Jurkat, Clone E6-1 (cell line): ENCODE results near the gene APOC4.

Experiments used
- DNase-seq: peaks from one replicate; pipeline ENCODE4 v3.0.0-alpha.2; 2011; ENCODE audit warnings: low read depth, low spot score
- H3K4me3 ChIP-seq: 2 replicates; pipeline ENCODE4 v1.5.1; 2011; ENCODE audit warnings: mild to moderate bottlenecking, low read length, control low read depth, moderate library complexity

APOC4 gene

GRCh38 chr19:44987148-44987675 lies 45.2 kb downstream of the APOC4 start:
- no peak for DNase-seq

GRCh38 chr19:44988273-44988672 lies 46.2 kb downstream of the APOC4 start:
- no peak for DNase-seq
- no peak overlapping the region for H3K4me3 ChIP-seq

More at GRCh38 chr19:44987148-44987675, 45.2 kb downstream of the APOC4 start:
- no peak overlapping the region for H3K4me3 ChIP-seq

- no peak overlapping the region for H3K4me3 ChIP-seq
- peak; percentile 40 for DNase-seq
Observed at GRCh38 chr19:44988896-44989556, 47.0 kb downstream of the APOC4 start.

GRCh38 chr19:44990459-44990858 lies 48.4 kb downstream of the APOC4 start:
- no peak for DNase-seq
- H3K4me3 ChIP-seq, result no peak overlapping the region

- DNase-seq, result no peak
- no peak overlapping the region for H3K4me3 ChIP-seq
Observed at GRCh38 chr19:44990966-44991365, 48.9 kb downstream of the APOC4 start.

- no peak overlapping the region for H3K4me3 ChIP-seq
- DNase-seq, result no peak
Observed at GRCh38 chr19:44992336-44993163, 50.5 kb downstream of the APOC4 start.

GRCh38 chr19:44993526-44993925 lies 51.5 kb downstream of the APOC4 start:
- no peak for DNase-seq
- H3K4me3 ChIP-seq, result no peak overlapping the region

- DNase-seq, result no peak
- no peak overlapping the region for H3K4me3 ChIP-seq
Observed at GRCh38 chr19:44993926-44994537, 52.0 kb downstream of the APOC4 start.
